CD4-positive, alpha-beta T cell treated with Interleukin-6 for 4 hours (primary cell): ENCODE measurements around the gene ARHGEF7.

Source experiments
- DNase-seq: peaks from one replicate; pipeline ENCODE4 v3.0.0-alpha.2; 2020; ENCODE audit warnings: mixed read lengths

Gene ARHGEF7

GRCh38 chr13:111140562-111141105 lies 25.5 kb downstream of the ARHGEF7 start:
- DNase-seq = no peak

GRCh38 chr13:111142472-111142871 lies 27.4 kb downstream of the ARHGEF7 start:
- DNase-seq = no peak

- DNase-seq = no peak
Measured at GRCh38 chr13:111143865-111144540, 28.9 kb downstream of the ARHGEF7 start.

GRCh38 chr13:111145071-111145470 lies 30.0 kb downstream of the ARHGEF7 start:
- DNase-seq = no peak

GRCh38 chr13:111145506-111145905 lies 30.4 kb downstream of the ARHGEF7 start:
- DNase-seq = no peak

GRCh38 chr13:111152844-111153243 lies 37.7 kb downstream of the ARHGEF7 start:
- no peak for DNase-seq

- DNase-seq = peak; percentile 90
Measured at GRCh38 chr13:111153279-111153976, 38.3 kb downstream of the ARHGEF7 start.

- DNase-seq = peak; percentile 59
Measured at GRCh38 chr13:111153977-111154332, 38.8 kb downstream of the ARHGEF7 start.

GRCh38 chr13:111156421-111156820 lies 41.3 kb downstream of the ARHGEF7 start:
- no peak for DNase-seq

GRCh38 chr13:111158136-111158805 lies 43.2 kb downstream of the ARHGEF7 start:
- no peak for DNase-seq

- no peak for DNase-seq
Measured at GRCh38 chr13:111159362-111160320, 44.5 kb downstream of the ARHGEF7 start.

- DNase-seq = no peak
Measured at GRCh38 chr13:111160648-111161047, 45.5 kb downstream of the ARHGEF7 start.

- no peak for DNase-seq
Measured at GRCh38 chr13:111161601-111162600, 46.8 kb downstream of the ARHGEF7 start.

- no peak for DNase-seq
Measured at GRCh38 chr13:111165241-111166010, 50.3 kb downstream of the ARHGEF7 start.

GRCh38 chr13:111166882-111167675 lies 52.0 kb downstream of the ARHGEF7 start:
- DNase-seq = no peak

- DNase-seq = no peak
Measured at GRCh38 chr13:111168107-111168506, 53.0 kb downstream of the ARHGEF7 start.

GRCh38 chr13:111171112-111171511 lies 56.0 kb downstream of the ARHGEF7 start:
- DNase-seq = no peak

GRCh38 chr13:111171629-111172028 lies 56.5 kb downstream of the ARHGEF7 start:
- DNase-seq = no peak

- DNase-seq = no peak
Measured at GRCh38 chr13:111174377-111175114, 59.4 kb downstream of the ARHGEF7 start.
